ENCODE data around the gene PNPLA7. TPM values are rescaled to one million over a fixed set of nuclear protein-coding genes. Genes with fewer than 3 reads are reported as not detected.
A peak's percentile ranks its signal among the peaks of the same experiment; 100 is the strongest.

Gene PNPLA7
- total RNA-seq, 4 donors from 2014 or later, result 4.5 to 10.5 (median 9.4) TPM

DNA sequence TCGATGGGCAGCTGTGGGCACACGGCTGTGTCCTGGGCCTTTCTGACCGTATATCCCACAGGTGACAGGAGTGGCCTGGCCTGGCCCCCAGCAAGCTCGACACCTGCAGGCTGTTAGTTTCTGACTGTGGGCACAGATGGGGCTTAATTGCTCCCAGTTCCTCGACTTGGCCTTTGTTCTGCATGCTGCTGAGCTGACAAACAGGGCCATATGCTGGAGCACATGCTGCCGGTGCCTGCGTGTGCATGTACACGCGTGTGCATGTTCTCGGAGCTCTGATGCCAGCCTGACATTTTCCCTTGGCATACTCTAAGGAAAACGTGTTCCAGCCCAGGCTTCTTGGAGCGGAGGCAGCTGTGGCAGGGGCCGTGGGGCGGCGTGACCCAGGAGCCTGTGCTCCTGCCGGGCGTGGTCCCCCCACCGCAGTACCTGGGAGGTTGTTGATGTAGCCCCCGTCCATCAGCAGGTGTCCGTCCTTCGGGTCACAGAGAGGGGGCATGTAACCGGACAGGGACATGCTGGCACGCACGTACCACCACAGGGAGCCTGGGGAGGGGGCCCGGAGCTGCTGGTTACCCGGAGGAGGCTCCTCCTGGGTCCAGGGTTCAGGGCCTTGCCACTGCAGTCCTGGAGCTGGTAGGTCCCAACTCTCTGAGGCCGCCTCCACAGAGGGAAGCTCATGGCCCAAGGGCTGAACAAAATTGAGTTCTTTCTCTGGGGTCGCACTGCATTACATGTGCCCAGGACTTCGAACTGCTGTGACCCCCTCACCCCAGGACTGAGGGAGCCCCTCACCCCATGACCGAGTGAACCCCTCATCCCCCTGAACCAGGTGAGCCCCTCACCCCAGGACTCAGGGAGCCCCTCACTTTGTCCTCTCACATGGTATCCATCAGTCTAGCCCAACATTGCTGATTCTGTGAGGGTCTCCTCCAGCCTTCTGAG, 86.9 kb downstream of the PNPLA7 start:
- no peak for ATAC-seq
- Histone ChIP-seq H3K9me3 (no peaks in the 10 kb centered on the region), H3K4me3 (no peak overlapping the region), H3K27ac (no peak overlapping the region), H3K27me3 (no peaks in the 10 kb centered on the region), H3K4me1 (peaks cover 10 to 11% of the 10 kb centered on the region in 2 donors), H3K36me3 (peaks cover 0 to 11% of the 10 kb centered on the region in 2 donors)
- peak in 1 of 2 donors; percentile 12 for DNase-seq
- TF ChIP-seq POLR2A (IDR thresholded peaks at IDR 0.05), result no peak
- TF ChIP-seq, protein P1, sequence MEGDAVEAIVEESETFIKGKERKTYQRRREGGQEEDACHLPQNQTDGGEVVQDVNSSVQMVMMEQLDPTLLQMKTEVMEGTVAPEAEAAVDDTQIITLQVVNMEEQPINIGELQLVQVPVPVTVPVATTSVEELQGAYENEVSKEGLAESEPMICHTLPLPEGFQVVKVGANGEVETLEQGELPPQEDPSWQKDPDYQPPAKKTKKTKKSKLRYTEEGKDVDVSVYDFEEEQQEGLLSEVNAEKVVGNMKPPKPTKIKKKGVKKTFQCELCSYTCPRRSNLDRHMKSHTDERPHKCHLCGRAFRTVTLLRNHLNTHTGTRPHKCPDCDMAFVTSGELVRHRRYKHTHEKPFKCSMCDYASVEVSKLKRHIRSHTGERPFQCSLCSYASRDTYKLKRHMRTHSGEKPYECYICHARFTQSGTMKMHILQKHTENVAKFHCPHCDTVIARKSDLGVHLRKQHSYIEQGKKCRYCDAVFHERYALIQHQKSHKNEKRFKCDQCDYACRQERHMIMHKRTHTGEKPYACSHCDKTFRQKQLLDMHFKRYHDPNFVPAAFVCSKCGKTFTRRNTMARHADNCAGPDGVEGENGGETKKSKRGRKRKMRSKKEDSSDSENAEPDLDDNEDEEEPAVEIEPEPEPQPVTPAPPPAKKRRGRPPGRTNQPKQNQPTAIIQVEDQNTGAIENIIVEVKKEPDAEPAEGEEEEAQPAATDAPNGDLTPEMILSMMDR (IDR thresholded peaks at IDR 0.05 in 4 of 5, conservative IDR thresholded peaks at IDR 0.05 in 1 of 5), result no peak
- intact Hi-C loops (cut with DNase I; ENCODE audit: low total_unique reads) (no loop called here), in situ Hi-C loops (cut with MboI; ENCODE audit: low sequenced_read_pairs in 4 of 4) (no loop called here)

DNA sequence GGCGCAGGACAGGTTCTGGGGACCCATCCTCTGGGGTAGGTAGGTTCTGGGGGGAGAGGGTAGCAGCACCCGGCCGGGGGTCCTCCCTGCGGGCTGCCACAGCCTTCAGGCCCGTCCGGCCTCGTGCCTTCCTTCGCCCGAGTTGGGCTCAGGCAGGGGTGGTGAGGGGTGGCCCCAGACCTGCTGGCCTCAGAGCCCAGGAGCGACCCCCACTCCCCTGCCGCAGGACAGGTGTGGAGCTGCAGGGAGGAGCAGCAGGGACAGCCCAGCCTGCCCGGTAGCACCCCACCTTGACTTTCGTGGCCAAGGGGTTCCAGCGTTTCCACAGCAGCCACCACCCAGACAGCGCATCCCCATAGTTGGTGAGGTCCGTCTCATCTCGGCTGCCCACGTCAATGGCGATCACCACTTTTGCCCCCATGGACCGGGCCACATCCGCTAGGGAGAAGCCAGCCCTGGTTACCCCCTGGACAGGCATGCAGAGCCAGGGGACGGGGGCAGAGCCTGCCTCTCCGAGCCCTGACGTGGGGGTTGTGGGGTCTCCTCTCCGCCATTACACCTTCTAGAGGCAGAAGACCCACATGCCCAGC, 87.7 kb downstream of the PNPLA7 start:
- TF ChIP-seq, protein P1 (IDR thresholded peaks at IDR 0.05 in 4 of 5, conservative IDR thresholded peaks at IDR 0.05 in 1 of 5), result no peak
- TF ChIP-seq POLR2A (IDR thresholded peaks at IDR 0.05), result no peak
- peak in 1 of 2 donors; percentile 8 for DNase-seq
- intact Hi-C loops (cut with DNase I; ENCODE audit: low total_unique reads) (no loop called here), in situ Hi-C loops (cut with MboI; ENCODE audit: low sequenced_read_pairs in 4 of 4) (no loop called here)
- Histone ChIP-seq H3K27ac (no peak overlapping the region), H3K4me3 (no peak overlapping the region), H3K4me1 (peaks cover 10 to 11% of the 10 kb centered on the region in 2 donors), H3K27me3 (no peaks in the 10 kb centered on the region), H3K36me3 (peaks cover 0 to 11% of the 10 kb centered on the region in 2 donors), H3K9me3 (no peaks in the 10 kb centered on the region)
- no peak for ATAC-seq

DNA sequence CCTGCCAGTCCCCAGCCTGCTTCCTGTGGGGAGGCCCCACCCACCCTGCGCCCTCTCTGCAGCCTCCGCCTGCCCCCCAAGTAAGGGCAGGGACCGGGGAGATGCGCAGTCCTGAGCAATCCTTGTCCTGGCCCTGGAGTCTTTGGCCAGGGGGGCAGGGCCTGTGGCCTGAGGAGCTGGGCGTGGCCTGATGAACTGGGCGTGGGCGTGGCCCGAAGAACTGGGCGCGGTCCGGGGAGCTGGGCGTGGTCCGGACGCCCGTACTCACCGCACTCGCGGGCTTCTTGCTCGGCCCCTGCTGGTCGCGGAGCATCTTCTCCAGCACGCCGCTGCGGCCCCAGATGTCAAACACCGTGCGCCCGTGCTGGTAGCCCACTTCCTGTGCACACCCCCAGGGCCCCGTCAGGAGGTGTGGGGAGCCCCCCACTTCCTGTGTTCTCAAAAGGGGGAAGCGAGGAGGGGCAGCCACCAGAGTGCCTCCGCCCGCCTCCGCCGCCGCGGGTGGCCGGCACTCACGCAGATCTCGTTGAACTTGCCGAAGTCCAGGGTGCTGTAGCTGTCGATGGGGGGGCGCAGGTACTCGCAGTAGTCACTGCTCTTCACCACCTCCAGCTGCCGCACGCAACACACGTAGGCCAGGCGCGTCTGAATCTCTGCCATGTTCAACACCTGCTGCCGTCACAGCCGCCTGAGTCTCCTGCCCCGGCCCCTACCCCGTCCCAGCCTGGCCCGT, 88.4 kb downstream of the PNPLA7 start:
- Histone ChIP-seq H3K27me3 (no peaks in the 10 kb centered on the region), H3K27ac (no peak overlapping the region), H3K9me3 (no peaks in the 10 kb centered on the region), H3K4me1 (peaks cover 10 to 11% of the 10 kb centered on the region in 2 donors), H3K4me3 (no peak overlapping the region), H3K36me3 (peaks cover 0 to 11% of the 10 kb centered on the region in 2 donors)
- in situ Hi-C loops (cut with MboI; ENCODE audit: low sequenced_read_pairs in 4 of 4) (no loop called here), intact Hi-C loops (cut with DNase I; ENCODE audit: low total_unique reads) (no loop called here)
- peak in 1 of 2 donors; percentile 24 for DNase-seq
- no peak for ATAC-seq
- TF ChIP-seq, protein P1 (IDR thresholded peaks at IDR 0.05 in 4 of 5, conservative IDR thresholded peaks at IDR 0.05 in 1 of 5), result no peak
- no peak for TF ChIP-seq POLR2A (IDR thresholded peaks at IDR 0.05)

DNA sequence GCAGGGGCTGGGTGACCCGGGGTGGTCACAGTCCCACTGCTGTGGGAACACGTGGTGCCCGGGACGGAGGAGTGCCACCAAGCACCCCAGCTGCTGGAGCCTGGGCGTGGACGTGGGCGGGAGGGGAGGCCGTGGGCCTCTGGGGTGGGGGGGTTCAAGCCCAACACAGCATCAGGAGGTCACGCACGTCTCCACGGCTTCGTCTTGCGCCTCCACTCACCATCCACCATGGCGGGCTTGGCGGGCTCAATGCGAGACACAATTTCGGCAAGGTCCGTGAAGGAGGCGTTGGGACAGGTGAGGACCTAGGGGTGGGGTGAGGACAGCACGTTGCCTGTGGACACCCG, 88.9 kb downstream of the PNPLA7 start:
- no peak overlapping the region for H3K27ac ChIP-seq
- intact Hi-C loops (cut with DNase I; ENCODE audit: low total_unique reads), result no loop called here
- no peak for DNase-seq

More for the DNA sequence above, 88.9 kb downstream of the PNPLA7 start:
- H3K27me3 ChIP-seq, result no peaks in the 10 kb centered on the region
- peaks cover 10 to 11% of the 10 kb centered on the region in 2 donors for H3K4me1 ChIP-seq
- in situ Hi-C loops (cut with MboI; ENCODE audit: low sequenced_read_pairs in 4 of 4), result no loop called here
- no peak for ATAC-seq
- H3K9me3 ChIP-seq, result no peaks in the 10 kb centered on the region
- TF ChIP-seq, protein P1 (IDR thresholded peaks at IDR 0.05 in 4 of 5, conservative IDR thresholded peaks at IDR 0.05 in 1 of 5), result no peak
- no peak for TF ChIP-seq POLR2A (IDR thresholded peaks at IDR 0.05)
- H3K4me3 ChIP-seq, result no peak overlapping the region
- peaks cover 0 to 11% of the 10 kb centered on the region in 2 donors for H3K36me3 ChIP-seq

Data from gastrocnemius medialis (tissue), 4 donors.